Activated CD4-positive, CD25-positive, alpha-beta regulatory T cell treated with anti-CD3 and anti-CD28 coated beads, Interleukin-2, amount 50 U/mL, for 16 hours (primary cell): ENCODE results near the gene CRYGB.
"Not testable (repeated sequence)": the region's sequence is repeated elsewhere in the genome, so short reads cannot be mapped to it uniquely, and the experiment has no call there.

ENCODE experiments used
- DNase-seq: peaks from one replicate; pipeline ENCODE4 v3.0.0-alpha.2; 2020; ENCODE audit warnings: low read depth, low spot score

Gene CRYGB

DNA sequence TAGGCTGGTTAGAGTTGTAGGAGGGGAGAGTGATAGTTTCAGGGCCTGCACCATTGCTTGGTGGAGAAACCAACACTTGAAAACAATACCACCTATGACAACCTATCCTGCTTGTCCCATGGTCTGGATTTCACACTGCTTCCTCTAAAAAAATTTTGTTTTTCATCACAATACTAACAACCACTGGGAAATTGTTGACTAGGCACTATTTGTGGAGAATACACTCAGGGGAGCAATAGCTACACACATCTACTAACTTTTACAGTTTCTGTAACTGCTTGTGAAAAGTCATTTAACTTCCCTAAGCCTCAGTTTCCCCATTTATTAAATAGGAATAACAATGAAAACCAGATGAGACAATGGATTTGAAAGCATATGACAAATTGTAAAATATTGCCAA lies 4.1 kb upstream of the CRYGB start:
- DNase-seq: no peak

DNA sequence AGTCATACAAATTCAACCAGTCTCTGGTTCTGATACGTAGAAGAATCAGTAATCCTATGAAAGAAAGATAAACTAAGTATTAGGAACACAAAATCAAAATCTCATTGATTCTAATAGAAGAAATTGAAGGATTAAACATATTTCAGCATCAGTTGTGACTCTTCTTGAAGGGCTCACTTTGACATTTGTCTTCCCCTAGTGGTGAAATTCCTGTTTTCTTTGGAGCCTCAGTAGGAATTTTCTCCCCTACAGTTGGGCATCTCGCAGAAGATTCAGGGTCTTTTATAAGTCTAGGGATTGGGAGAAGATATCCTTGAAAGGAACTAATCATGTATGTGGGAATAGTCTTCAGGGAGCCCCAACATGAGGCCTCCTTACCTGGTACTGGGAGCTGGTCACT lies 2.8 kb upstream of the CRYGB start:
- DNase-seq: no peak

DNA sequence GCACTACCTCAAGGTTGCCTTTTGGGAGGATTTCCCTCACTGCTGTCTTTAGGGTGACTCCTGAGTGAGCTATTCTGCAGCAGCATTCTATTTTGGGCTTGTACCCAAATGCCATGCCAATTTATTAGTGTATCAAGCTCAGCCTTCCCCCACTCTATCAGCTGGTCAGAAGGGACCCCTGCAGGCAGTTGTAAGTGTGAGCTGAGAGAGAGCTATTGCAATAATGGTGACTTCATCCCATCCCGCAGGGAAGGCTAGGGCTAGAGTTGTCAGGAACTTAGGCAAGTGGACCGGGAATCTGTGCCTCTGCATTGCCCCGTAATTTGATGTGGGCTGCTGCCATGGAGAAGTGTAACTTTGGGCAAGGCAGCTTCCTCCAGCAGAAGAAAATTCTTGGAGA lies 1.8 kb upstream of the CRYGB start:
- no peak for DNase-seq

DNA sequence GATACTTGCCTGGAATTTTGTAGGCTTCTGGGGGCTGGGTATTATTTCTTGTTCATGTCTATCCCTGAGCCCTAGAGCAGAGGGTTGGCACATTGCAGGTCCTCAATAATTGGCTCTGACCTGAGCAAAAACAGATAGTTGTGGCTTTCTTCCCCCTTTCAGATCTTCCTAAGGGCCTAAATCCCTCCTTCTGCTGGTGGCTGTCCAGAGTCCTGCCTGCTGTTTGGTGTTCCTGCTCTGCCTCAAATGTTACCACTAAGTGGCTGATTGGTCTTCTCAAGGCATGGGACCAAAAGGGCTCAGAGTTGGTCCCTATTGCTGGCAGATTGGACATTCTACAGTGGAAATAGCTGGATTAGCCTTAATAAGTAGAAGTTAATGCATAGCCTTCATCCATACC lies 1.1 kb upstream of the CRYGB start:
- no peak for DNase-seq

DNA sequence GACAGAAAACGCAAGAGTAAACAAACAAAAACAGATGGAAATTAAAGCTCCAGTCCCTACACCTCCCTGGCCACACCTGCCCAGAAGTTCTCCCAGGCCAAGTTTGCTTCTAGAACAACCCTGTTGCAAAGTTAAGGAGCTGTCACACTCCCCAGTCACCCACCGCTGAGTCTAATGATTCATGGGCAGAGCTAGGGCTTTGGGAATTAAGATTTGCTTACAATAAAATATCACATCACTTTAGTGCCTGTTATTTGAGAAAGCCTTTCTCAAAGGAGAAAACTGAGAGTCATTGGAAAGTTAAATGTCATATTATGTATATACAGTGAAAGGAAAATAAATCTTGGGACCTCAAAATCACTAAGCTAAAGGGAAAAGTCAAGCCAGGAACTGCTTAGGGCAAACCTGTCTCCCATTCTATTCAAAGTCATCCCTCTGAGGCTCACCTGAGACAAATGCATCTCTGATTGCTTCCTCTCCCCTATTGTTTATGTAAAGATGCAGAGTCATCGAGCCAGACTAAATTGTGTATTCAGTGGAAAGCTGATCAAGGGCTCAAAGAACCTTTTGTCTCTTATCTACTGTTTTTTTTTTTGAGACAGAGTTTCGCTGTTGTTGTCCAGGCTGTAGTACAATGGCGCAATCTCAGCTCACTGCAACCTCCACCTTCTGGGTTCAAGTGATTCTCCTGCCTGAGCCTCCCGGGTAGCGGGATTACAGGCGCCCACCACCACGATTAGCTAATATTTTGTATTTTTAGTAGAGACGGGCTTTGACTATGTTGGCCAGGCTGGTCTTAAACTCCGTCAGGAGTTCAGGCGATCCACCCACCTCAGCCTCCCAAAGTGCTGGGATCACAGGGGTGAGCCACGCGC lies 2.8 kb downstream of the CRYGB start:
- no peak for DNase-seq

DNA sequence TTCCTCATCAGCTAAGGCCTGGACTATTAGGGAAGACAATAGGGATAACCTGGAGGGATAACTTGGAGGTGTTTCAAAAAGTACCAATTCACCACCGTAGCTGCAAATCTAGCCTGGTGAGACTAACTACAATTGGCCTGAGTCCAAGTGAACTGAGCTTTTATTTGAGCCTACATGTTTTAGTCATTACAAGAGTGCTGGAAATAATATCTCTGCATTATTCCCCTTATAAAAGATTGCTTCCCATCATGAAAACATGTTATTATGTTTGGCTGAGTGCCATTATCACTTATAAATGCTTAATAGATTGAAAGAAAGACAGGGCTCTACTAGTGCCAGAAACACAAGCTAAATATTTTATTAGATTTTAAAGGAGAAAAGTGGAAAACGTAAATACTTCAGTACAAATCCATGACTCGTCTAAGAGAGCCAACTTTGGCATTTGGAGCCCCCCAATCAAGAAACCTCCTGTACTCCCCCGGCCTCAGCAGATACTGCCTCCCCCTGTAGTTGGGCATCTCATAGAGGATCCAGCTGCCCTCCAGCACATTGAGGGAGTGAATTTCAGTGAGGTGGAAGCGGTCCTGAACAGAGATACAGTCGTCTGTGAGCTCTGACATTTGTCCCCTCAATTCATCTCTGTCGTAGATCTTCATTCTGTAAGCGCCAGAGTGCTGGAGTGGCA lies 3.6 kb downstream of the CRYGB start:
- no peak for DNase-seq

DNA sequence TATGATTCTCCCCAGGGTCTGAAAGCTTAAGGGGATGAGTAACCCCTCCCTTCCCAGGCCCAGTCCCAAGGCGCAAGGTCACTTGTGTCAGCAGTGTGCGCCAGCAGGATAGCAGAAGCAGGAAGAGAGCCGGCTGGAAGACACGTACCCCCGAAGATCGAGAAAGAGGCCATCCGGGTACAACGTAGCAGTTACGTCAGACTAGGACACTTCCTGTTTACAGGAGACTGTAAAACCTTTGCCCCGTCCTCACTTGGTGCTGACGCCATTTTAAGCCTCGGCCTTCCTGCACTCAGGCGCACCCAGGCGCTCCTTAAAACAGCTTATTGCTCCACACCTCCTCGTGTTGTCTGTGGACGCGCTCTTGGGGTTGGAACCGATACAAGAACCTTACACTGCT lies 6.5 kb downstream of the CRYGB start:
- DNase-seq: no peak

DNA sequence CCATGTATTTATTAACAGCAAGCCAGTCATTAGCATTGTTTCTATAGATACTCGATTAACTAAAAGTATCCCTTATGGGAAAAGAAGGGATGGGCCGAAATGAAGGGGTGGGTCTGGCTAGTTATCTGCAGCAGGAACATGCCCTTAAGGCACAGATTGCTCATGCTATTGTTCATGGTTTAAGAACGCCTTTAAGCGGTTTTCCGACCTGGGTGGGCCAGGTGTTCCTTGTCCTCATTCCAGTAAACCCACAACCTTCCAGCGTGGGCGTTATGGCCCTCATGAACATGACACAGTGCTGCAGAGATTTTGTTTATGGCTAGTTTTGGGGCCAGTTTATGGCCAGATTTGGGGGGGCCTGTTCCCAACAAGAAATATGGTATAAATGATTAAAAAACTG lies 7.6 kb downstream of the CRYGB start:
- not testable (repeated sequence) for DNase-seq

DNA sequence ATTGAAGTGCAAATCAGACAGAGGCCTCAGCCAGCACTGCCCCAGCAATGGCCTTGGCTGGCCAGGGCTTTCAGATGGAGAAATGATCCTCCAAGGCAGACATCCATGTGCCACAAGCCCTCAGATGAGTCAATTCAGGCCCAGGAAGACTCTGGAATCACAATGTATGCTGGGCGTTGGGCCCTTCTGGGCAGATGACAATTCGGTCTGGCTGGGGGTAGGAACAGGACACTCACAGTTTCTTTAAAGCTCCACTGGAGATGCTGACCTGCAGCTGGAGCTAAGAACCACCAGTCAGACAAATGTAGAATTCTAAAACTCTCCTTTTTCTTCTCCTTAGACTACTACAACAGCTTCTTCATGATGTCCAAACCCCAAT lies 9.3 kb downstream of the CRYGB start:
- DNase-seq: no peak

DNA sequence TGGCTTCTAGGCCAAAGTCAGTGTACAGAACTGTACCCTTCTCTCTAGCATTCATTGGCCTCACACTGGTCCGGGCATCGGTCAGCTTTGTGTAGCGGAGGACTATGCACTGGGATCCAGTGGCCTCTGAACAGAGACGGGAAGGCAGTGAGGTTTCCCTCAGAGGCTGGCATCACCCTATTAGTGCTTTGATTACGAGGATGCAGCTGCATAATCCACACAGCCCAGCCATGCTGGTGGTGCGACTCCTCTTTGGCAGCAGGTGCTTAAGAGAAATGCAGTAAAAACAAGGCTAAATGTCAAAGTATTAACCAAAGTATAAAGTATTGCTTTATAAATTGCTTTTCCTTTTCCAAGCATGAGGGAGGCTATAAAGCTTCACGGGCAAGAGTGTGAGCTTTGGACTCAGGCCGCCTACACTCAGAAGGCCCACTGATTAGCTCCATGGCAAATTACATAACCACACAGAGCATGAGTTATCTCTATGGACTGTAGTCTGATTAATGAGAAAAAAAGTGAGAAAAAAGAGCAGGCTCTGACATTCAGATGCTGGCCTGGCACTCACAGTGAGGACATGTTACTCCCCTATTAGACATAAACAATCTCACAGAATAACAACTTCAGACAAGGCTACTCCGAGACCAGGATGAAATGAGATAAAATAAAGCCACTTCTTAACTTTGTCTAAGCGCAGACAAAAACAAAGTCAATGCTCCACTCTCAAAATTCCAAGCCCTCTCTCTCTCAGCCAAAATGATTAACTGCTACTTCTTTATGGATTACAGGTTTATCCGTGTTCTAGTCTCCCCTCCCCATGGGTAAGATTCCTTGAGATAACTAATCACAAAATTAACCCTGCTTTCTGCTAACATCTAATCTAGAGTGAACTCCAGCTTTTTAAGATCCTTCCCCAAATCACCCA lies 9.9 kb downstream of the CRYGB start:
- DNase-seq: no peak

DNA sequence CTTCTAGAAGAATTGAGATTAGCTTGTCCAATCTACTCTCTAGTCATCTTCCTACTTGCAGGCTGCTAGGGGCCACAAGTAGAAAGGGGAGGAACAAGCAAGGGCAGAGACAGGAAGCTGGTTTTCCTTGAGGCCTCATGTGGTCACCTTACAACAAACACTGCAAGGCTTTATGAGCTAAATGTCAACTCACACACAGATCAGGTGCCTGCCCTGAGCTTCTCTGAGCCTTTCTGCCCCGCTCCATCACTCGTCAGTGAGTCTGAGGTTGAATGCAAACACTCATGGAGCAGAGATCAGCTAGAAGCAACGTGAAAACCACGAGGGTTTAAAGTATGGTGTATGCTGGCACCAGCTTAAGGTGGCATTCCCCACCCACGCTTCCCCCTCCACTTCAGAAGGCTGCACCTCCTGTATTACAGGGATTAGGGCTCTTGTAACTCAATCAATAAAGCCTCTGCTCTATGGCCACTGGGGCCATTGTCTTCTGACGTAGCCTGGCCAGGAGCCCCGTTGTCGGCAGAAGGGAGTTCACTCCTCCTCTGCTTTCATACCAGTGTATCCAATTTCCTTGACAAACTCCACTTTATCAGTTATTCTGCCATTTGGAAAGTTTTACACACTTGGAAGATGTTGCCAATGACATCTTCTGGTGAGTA lies 10.9 kb downstream of the CRYGB start:
- DNase-seq: no peak

DNA sequence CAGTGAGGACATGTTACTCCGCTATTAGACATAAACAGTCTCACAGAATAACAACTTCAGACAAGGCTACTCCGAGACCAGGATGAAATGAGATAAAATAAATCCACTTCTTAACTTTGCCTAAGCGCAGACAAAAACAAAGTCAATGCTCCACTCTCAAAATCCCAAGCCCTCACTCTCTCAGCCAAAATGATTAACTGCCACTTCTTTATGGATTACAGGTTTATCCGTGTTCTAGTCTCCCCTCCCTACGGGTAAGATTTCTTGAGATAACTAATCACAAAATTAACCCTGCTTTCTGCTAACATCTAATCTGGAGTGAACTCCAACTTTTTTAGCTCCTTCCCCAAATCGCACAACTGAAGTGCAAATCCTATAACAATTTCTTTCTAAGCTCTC lies 15.2 kb downstream of the CRYGB start:
- DNase-seq: no peak

DNA sequence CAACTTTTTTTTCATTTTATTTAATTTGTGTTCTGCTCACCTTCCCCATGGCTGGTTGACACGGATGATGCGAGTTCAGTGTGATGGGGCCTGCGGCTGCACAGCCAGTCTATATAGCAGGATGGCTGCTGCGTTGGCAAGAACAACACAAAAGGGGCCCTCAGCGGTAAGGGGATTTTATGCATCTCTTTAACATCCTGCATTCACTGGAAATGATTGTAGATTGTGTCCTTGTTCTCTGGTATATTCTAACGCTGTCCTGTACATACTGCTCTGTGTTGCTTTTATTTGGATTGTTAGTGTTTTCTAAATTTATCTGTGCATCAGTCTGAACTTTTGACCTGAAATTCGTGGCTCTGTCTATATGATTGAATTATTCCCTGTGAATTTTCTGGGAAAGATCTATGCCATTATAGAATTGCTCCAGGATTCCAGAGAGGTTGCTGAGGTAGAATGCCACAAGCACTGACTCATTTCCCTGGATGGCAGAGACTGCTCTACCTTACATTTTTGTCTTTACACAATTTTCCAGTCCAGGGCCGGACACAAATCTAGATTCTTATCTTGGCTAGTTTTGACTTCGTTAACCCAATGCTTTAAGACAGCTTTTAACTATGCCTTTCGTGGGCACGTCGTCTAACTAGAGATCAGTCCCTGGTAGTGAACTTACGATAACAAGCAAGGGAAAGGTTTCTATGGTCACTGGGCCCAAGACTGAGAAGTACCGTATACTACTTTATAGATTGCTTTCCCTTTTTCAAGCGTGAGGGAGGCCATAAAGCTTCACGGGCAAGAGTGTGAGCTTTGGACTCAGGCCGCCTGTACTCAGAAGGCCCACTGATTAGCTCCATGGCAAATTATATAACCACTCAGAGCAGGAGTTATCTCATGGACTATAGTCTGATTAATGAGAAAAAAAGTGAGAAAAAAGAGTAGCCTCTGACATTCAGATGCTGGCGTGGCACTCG lies 15.9 kb downstream of the CRYGB start, which contains the start of gene CRYGC:
Gene CRYGC (minus strand): TSS at position 85 of the 968 bp plus-strand sequence. CDS start 36 bp downstream, at position 49.
- DNase-seq: no peak

DNA sequence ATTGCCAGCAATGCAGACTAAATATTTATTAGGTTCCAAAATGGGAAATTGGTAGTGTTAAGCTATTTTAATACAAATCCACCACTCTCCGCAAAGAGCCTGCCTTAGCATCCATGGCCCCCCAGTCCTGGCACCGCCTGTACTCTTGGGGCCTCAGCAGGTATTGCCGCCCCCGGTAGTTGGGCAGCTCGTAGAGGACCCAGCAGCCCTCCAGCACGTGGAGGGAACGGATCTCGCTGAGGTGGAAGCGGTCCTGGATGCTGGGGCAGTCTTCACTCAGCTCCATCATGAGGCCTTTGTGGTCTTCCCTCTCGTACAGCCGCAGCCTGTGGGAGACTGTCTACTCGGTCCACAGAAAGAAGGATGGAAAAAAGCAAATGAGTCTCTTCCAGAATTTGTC lies 17.8 kb downstream of the CRYGB start:
- DNase-seq: no peak

DNA sequence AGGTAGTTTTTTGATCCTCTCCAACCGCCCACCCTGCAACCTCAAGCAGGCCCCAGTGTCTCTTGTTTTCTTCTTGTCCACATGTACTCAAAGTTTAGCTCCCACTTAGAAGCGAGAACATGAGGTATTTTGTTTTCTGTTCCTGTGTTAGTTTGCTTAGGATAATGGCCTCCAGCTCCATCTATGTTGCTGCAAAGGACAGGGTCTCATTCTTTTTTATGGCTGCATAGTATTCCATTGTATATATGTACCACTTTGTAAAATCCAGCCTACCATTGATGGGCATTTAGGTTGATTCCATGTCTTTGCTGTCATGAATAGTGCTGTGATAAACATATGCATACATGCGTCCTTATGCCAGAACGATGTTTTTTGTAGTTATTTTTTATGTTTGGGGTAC lies 18.9 kb downstream of the CRYGB start:
- DNase-seq: no peak

DNA sequence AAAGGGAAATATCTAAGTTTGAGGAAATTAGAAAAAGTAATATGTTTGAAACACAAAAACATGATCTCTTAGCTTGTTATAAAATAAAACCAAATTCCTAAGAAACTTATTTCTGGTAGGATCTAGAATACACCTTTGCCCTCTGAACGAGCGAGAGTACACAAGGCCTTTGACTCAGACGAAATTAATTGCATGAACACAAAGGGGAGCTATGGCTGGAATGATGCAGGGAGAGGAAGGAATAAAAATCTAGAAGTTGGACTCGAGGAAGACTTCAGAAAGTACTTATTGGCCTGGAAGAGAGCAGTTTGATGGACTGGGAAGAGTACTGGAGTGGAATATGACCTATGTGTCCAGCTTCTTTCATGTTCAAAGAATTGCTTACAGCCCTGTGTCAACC lies 20.7 kb downstream of the CRYGB start:
- no peak for DNase-seq

DNA sequence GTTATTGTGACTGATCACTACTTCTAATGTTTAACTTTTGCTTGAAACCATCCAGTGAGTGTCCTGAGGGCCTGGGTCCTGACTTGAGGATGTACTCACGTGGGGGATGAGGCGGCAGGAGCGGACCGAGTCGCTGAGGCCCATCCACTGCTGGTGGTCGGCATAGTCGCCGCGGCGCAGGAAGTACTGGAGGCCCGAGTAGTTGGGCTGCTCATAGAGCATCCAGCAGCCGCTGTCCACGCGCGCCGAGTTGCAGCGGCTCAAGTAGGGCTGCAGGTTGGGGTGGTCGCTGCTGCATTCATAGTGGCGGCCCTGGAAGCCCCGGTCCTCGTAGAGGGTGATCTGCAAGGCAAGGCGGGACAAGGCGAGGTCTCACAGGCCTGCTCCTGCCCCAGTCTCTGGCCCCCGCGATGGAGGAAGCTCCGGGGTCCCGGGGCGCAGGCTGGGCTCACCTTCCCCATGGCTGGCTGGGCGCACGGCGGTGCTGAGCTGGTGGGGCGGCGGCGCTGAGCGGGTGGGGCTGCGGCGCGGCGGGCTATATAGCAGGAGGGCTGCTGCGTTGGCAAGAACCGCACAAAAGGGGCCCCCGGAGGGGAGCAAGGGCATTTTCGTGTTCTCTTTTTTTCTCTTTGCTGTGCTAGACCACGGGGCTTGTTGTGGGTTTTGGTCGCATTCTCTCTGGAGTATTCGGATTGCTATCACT lies 21.8 kb downstream of the CRYGB start, which contains the start of gene CRYGD:
Gene CRYGD (minus strand): TSS at position 512 of the 703 bp plus-strand sequence. CDS start 51 bp downstream, at position 461.
- not testable (repeated sequence) for DNase-seq

DNA sequence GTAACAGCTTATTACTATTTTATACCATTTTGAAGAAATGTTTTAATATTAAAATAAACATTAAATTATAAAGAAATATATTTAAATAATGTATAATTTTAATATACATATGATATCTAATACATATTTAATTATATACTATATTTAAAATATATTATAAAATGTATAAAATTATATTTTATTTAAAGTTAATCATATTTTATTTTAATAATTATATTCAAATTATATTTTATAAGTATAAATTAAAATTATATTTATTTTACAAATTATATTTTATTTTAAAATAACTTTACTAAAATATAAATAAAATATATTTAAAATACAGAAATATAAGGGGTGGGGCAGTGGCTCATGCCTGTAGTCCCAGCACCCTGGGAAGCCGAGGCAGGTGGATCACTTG lies 23.7 kb downstream of the CRYGB start:
- no peak for DNase-seq

DNA sequence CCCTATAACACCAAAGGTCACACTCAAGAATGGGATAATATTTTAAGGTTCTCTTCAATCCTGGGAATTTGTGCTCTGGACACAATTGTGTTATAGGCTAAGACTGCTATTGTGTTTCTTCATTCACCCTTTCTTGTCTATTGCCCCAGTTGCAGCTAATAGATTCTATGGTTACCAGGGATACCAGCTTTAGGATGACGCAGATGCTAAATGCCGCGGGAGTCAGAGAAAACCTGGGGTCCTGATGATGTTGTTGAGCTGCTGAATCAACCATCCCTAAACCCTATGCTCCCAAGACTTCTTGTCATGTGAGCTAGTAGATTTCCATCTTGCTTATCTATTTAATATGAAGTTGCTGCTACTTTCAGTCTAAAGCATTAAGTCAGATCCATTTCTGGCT lies 27.0 kb downstream of the CRYGB start:
- no peak for DNase-seq

DNA sequence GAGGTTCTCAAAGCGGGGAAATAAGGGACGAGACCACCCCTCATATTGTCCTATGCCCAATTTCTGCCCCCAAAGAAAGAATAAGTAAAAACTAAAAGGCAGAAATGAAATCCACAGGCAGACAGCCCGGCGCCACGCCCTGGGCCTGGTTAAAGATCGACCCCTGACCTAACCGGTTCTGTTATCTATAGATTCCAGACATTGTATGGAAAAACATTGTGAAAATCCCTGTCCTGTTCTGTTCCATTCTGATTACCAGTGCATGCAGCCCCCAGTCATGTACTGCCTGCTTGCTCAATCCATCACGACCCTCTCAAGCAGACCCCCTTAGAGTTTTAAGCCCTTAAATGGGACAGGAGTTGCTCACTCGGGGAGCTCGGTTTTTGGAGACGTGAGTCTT lies 28.6 kb downstream of the CRYGB start:
- DNase-seq: not testable (repeated sequence)
